Lung (tissue), 12 donors: Measurements from ENCODE around the gene ARID2. TPM values are rescaled to one million over a fixed set of nuclear protein-coding genes. Genes with fewer than 3 reads are reported as not detected.

Source experiments
- ATAC-seq: fragments of 200-7000 bp; cut with Tn5 transposase; one replicate; pipeline ENCODE4 v1.9.1; 2020; ENCODE audit warnings: moderate number of reproducible peaks; ENCODE audit not compliant: insufficient read depth, low FRiP score
- DNase-seq, 3 donors: peaks; one replicate each; pipeline ENCODE4 v3.0.0-alpha.2; 2013 to 2017
- H3K27ac ChIP-seq, 2 donors: one replicate each; pipeline ENCODE4 v1.5.1; 2013; ENCODE audit warnings: mild to moderate bottlenecking in 2 of 2, moderate library complexity in 2 of 2, control low read depth in 1 of 2, inconsistent platforms in 1 of 2, low read depth in 1 of 2, low read length in 1 of 2
- H3K27me3 ChIP-seq, 3 donors: one replicate each; pipeline ENCODE4 v1.5.1; 2013; ENCODE audit warnings: low read length in 2 of 3; ENCODE audit not compliant: control insufficient read depth in 3 of 3, insufficient read depth in 3 of 3
- H3K36me3 ChIP-seq, 4 donors: one replicate each; pipeline ENCODE4 v1.5.1; 2013; ENCODE audit warnings: low read length in 4 of 4, mild to moderate bottlenecking in 1 of 4, moderate library complexity in 1 of 4; ENCODE audit not compliant: control insufficient read depth in 4 of 4, insufficient read depth in 4 of 4
- H3K4me1 ChIP-seq, 5 donors: one replicate each; pipeline ENCODE4 v1.5.1; 2013; ENCODE audit warnings: low read length in 5 of 5, mild to moderate bottlenecking in 2 of 5, moderate library complexity in 1 of 5; ENCODE audit not compliant: control insufficient read depth in 5 of 5, insufficient read depth in 5 of 5
- H3K4me3 ChIP-seq: one replicate; pipeline ENCODE4 v1.5.1; 2013; ENCODE audit warnings: mild to moderate bottlenecking, control low read depth, moderate library complexity
- H3K9ac ChIP-seq, 2 donors: one replicate each; pipeline ENCODE4 v1.5.1; 2013; ENCODE audit warnings: low read length in 2 of 2, control low read depth in 1 of 2; ENCODE audit not compliant: insufficient read depth in 1 of 2
- H3K9me3 ChIP-seq, 4 donors: one replicate each; pipeline ENCODE4 v1.5.1; 2013; ENCODE audit warnings: low read length in 3 of 4, mild to moderate bottlenecking in 1 of 4, moderate library complexity in 1 of 4; ENCODE audit not compliant: control insufficient read depth in 4 of 4, insufficient read depth in 3 of 4
- CTCF ChIP-seq: IDR thresholded peaks from 2 replicates; pipeline ENCODE4 v1.5.1; 2012; ENCODE audit warnings: mild to moderate bottlenecking; ENCODE audit errors: control extremely low read depth, extremely low read depth
- WGBS, 2 donors: extraction: QIAGEN DNeasy Blood & Tissue Kit; methylation state at CpG; one replicate each; pipeline ENCODE4 v1.1.7; 2013; 5-methylcytosine and 5-hydroxymethylcytosine counted together
- polyA plus RNA-seq, 2 donors: library from polyadenylated mRNA; stranded (reverse); fragments of 200-250 nt; gene quantifications; one replicate each; pipeline ENCODE4 v1.2.1, GENCODE V29; 2013
- total RNA-seq, 2 donors: library from RNA; depleted of rRNA in 1 of 2; stranded (reverse); fragments of >200 nt in 1 of 2; gene quantifications; one replicate each; pipeline ENCODE4 v1.2.1, GENCODE V29; 2014 to 2021
- donor health status: control.
- donor health status: control.
- donor health status: Bipolar disorder and iron deficiency.
- donor health status: healthy.
- donor health status: DM: yes; HTN: yes; CAD: no.

Gene ARID2
- total and polyA plus RNA-seq, 4 donors, result 5.3 to 79.2 (median 17.5) TPM

DNA sequence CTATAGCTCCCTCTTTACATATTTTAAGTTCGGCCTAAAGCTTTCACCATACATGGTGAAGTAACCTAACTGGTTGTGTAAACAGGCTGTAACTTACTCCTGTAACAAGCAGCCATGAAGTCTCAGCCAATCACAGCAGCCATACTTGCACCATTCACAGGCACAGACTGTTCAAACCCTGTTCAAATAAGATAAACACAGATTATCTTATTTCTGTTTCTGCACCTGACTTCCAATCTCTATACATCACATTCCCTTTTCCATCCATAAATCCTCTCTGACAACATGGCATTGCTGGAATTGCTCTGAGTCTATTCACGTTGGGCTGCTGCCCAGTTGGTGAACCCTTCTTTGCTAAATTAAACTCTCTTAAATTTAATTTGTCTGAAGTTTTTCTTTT lies 34.5 kb upstream of the ARID2 start:
- DNase-seq (peak in 1 of 3 donors; percentile 6), ATAC-seq (no peak)
- Histone ChIP-seq H3K4me3 (no peak overlapping the region), H3K4me1 (no peaks in the 10 kb centered on the region), H3K27ac (no peak overlapping the region), H3K36me3 (no peaks in the 10 kb centered on the region), H3K9ac (no peak overlapping the region), H3K9me3 (peaks cover 0 to 6% (median 0%) of the 10 kb centered on the region in 4 donors), H3K27me3 (no peaks in the 10 kb centered on the region)
- WGBS, 2 donors, result 67 to 76% methylated on average over 2 of the region's 2 CpGs
- TF ChIP-seq CTCF, result no peak

DNA sequence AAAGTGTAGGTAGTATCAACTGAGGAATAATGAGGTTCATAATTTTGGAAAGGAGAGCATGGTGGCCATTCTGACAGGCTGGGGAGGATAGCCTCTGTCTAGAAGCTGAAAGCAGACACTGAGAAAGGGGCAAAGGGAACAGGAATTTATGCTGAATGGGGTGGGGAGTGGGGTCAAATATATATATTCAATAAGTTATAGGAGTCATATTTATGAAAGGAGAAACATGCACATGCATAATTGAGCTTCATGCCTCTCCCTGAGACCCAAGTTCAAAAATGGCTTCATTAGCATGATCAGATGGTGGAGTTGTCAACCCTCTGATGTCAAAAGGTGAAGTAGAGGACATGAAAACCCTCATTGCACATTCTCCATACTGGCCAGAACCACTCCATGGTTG lies 33.9 kb upstream of the ARID2 start:
- DNase-seq, result no peak
- peaks cover 0 to 6% (median 0%) of the 10 kb centered on the region in 4 donors for H3K9me3 ChIP-seq
- H3K27ac ChIP-seq, result no peak overlapping the region
- H3K36me3 ChIP-seq, result no peaks in the 10 kb centered on the region
- TF ChIP-seq CTCF, result no peak
- no peaks in the 10 kb centered on the region for H3K27me3 ChIP-seq
- H3K4me3 ChIP-seq, result no peak overlapping the region
- H3K4me1 ChIP-seq, result no peaks in the 10 kb centered on the region
- ATAC-seq, result no peak
- no peak overlapping the region for H3K9ac ChIP-seq

- peaks cover 0 to 6% (median 2%) of the 10 kb centered on the region in 4 donors for H3K9me3 ChIP-seq
- no peak overlapping the region for H3K27ac ChIP-seq
- no peak overlapping the region for H3K4me3 ChIP-seq
- no peak for ATAC-seq
- 98 to 100% methylated on average over 7 of the region's 7 CpGs for WGBS, 2 donors
- no peak for DNase-seq
- TF ChIP-seq CTCF, result no peak
- H3K27me3 ChIP-seq, result no peaks in the 10 kb centered on the region
- no peak overlapping the region for H3K9ac ChIP-seq
- no peaks in the 10 kb centered on the region for H3K4me1 ChIP-seq
- H3K36me3 ChIP-seq, result no peaks in the 10 kb centered on the region
Observed at GRCh38 chr12:45696049-45696448, 33.5 kb upstream of the ARID2 start.

DNA sequence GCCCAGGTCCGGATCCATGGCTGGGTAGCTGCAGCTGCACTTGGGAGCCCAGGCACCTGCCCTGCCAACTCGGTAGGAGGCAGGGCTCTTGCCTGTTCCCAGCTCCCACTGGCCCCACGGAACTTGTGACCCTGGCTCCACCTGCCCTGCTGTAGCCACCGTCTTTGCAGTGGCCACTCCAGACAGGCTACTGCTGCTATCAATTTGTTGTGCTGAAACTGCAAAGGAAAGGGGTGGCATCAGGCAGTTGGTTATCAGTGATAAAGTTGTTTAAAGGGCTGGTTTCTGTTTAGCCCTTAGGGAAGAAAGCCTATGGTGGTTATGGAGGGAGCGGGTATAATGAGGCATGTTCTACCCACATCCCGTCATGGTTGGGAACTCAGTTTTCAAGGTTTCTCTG lies 32.1 kb upstream of the ARID2 start:
- H3K27ac ChIP-seq, result no peak overlapping the region
- DNase-seq (no peak), ATAC-seq (no peak)
- H3K36me3 ChIP-seq, result no peaks in the 10 kb centered on the region
- no peaks in the 10 kb centered on the region for H3K27me3 ChIP-seq
- peaks cover 0 to 1% (median 0%) of the 10 kb centered on the region in 5 donors for H3K4me1 ChIP-seq
- TF ChIP-seq CTCF, result no peak
- no peak overlapping the region for H3K4me3 ChIP-seq
- peaks cover 0 to 6% (median 2%) of the 10 kb centered on the region in 4 donors for H3K9me3 ChIP-seq
- WGBS, 2 donors, result 75 to 99% methylated on average over 6 of the region's 6 CpGs
- H3K9ac ChIP-seq, result no peak overlapping the region
